HepG2 (cell line): ENCODE measurements around the gene PIKFYVE. TPM values are rescaled to one million over a fixed set of nuclear protein-coding genes. Genes with fewer than 3 reads are reported as not detected.
A peak's percentile ranks its signal among the peaks of the same experiment; 100 is the strongest.

Experiments used
- ARNT ChIP-seq: fragments of 450-650 bp; IDR thresholded peaks from 2 replicates; pipeline ENCODE4 v1.6.1; 2017
- ATF5 ChIP-seq: sonication (generic); formaldehyde crosslinking; IDR thresholded peaks from 2 replicates; pipeline ENCODE4 v1.4.0; 2020; ENCODE audit warnings: mild to moderate bottlenecking, low read depth, missing genetic modification reagents
- FOXP1 ChIP-seq, 2 experiments: fragments of 450-650 bp in 1 of 2; IDR thresholded peaks; 2 replicates each; pipeline ENCODE4 v1.6.1; 2017 to 2018; ENCODE audit warnings: antibody characterized with exemption in 1 of 2
- HNRNPK ChIP-seq: fragments of 200-400 bp; formaldehyde crosslinking; IDR thresholded peaks from 2 replicates; pipeline ENCODE4 v1.6.1; 2018; ENCODE audit warnings: low read length, low read depth, moderate library complexity, mild to moderate bottlenecking; ENCODE audit not compliant: poor library complexity, severe bottlenecking
- KDM3A ChIP-seq: IDR thresholded peaks from 2 replicates; pipeline ENCODE4 v1.6.1; 2018; ENCODE audit warnings: low read depth, missing compliant biosample characterization
- KLF11 ChIP-seq: IDR thresholded peaks from 2 replicates; pipeline ENCODE4 v1.6.1; 2016; ENCODE audit warnings: missing compliant biosample characterization
- MYPOP ChIP-seq: sonication (generic); formaldehyde crosslinking; IDR thresholded peaks from 2 replicates; pipeline ENCODE4 v1.8.1; 2023; ENCODE audit warnings: mild to moderate bottlenecking, moderate library complexity, missing genetic modification reagents
- NR2C2 ChIP-seq: sonication (generic); formaldehyde crosslinking; IDR thresholded peaks from 2 replicates; pipeline ENCODE4 v1.4.0; 2020; ENCODE audit warnings: missing genetic modification reagents, mild to moderate bottlenecking, moderate library complexity, borderline replicate concordance
- RARA ChIP-seq: IDR thresholded peaks from 2 replicates; pipeline ENCODE4 v1.6.1; 2016; ENCODE audit warnings: missing genetic modification reagents, missing compliant biosample characterization
- RORA ChIP-seq: sonication (generic); formaldehyde crosslinking; IDR thresholded peaks from 2 replicates; pipeline ENCODE4 v1.5.0; 2020; ENCODE audit warnings: mild to moderate bottlenecking, missing genetic modification reagents, moderate library complexity
- SNAPC2 ChIP-seq: sonication (generic); formaldehyde crosslinking; IDR thresholded peaks from 2 replicates; pipeline ENCODE4 v1.8.1; 2022; ENCODE audit warnings: mild to moderate bottlenecking, missing genetic modification reagents
- USF2 ChIP-seq, 2 experiments: sonication (generic) in 1 of 2; formaldehyde crosslinking in 1 of 2; IDR thresholded peaks; 2 replicates each; pipeline versions ENCODE4 v1.5.1 to v1.6.1; 2011 to 2020; ENCODE audit warnings: borderline replicate concordance in 1 of 2, low read depth in 1 of 2, low read length in 1 of 2, mild to moderate bottlenecking in 1 of 2, missing genetic modification reagents in 1 of 2, moderate library complexity in 1 of 2
- WIZ ChIP-seq: sonication (generic); formaldehyde crosslinking; IDR thresholded peaks from 2 replicates; pipeline ENCODE4 v1.5.1; 2020; ENCODE audit warnings: mild to moderate bottlenecking, missing genetic modification reagents
- ZHX1 ChIP-seq: sonication (generic); formaldehyde crosslinking; IDR thresholded peaks from 2 replicates; pipeline ENCODE4 v1.8.1; 2022; ENCODE audit warnings: low read depth, mild to moderate bottlenecking, missing genetic modification reagents
- ZIK1 ChIP-seq: sonication (generic); formaldehyde crosslinking; IDR thresholded peaks from 2 replicates; pipeline ENCODE4 v1.5.0; 2020; ENCODE audit warnings: mild to moderate bottlenecking, low read depth, missing genetic modification reagents, borderline replicate concordance
- ZNF333 ChIP-seq: sonication (generic); formaldehyde crosslinking; IDR thresholded peaks from 2 replicates; pipeline ENCODE4 v1.4.0; 2020; ENCODE audit warnings: mild to moderate bottlenecking, missing genetic modification reagents, borderline replicate concordance
- ZNF468 ChIP-seq: sonication (generic); formaldehyde crosslinking; IDR thresholded peaks from 2 replicates; pipeline ENCODE4 v1.8.0; 2022; ENCODE audit warnings: mild to moderate bottlenecking, moderate library complexity, missing genetic modification reagents
- ZNF652 ChIP-seq: IDR thresholded peaks from 2 replicates; pipeline ENCODE4 v1.6.1; 2016; ENCODE audit warnings: low read depth, borderline replicate concordance
- ZNF678 ChIP-seq: sonication (generic); formaldehyde crosslinking; IDR thresholded peaks from 2 replicates; pipeline ENCODE4 v1.4.0; 2020; ENCODE audit warnings: mild to moderate bottlenecking, missing genetic modification reagents
- ZNF746 ChIP-seq: sonication (generic); formaldehyde crosslinking; IDR thresholded peaks from 2 replicates; pipeline ENCODE4 v1.8.0; 2022; ENCODE audit warnings: mild to moderate bottlenecking, missing genetic modification reagents
- ZNF883 ChIP-seq: sonication (generic); formaldehyde crosslinking; IDR thresholded peaks from 2 replicates; pipeline ENCODE4 v1.5.1; 2020; ENCODE audit warnings: mild to moderate bottlenecking, missing genetic modification reagents; ENCODE audit errors: not compliant biosample characterization
- ZSCAN9 ChIP-seq: IDR thresholded peaks from 2 replicates; pipeline ENCODE4 v1.6.1; 2016; ENCODE audit warnings: borderline replicate concordance
- polyA plus RNA-seq, 8 experiments: library from polyadenylated mRNA; depleted of rRNA in 3 of 8; stranded (reverse) in 7 of 8; unstranded in 1 of 8; fragments of >200 nt; fragmentation: Illumina TruSeq in 4 of 8; extraction: Trizol in 4 of 8; gene quantifications; 2 replicates each; pipeline versions ENCODE4 v1.2.1 to v1.2.3, GENCODE V29; 2011 to 2016; ENCODE audit warnings: low read depth in 4 of 8, missing spikeins in 1 of 8, mixed read lengths in 1 of 8; ENCODE audit not compliant: insufficient read depth in 1 of 8
- total RNA-seq, 5 experiments: library from RNA; depleted of rRNA; stranded (reverse); fragments of >200 nt; fragmentation: Illumina TruSeq; extraction: Trizol; gene quantifications; 2 replicates each; pipeline ENCODE4 v1.2.3, GENCODE V29; 2016; ENCODE audit warnings: low read depth in 1 of 5

PIKFYVE gene
- total and polyA plus RNA-seq, 2 of the 13 experiments (the other 11 are each of a cell fraction or from before 2014, with no cell fraction given), result 20.2 to 21.7 TPM

GRCh38 chr2:208265801-208266552 is at the start of gene PIKFYVE (continued):
- TF ChIP-seq MYPOP (no peak; the same call in 1 of the 2 replicates), SNAPC2 (CRISPR knock-in tag) (no peak), ZNF652 (CRISPR knock-in tag) (peak; percentile 73; the same call in 1 of the 2 replicates), ZNF333 (CRISPR knock-in tag) (peak; percentile 41; the same call in 1 of the 2 replicates), RORA (CRISPR knock-in tag) (no peak; the same call in 1 of the 2 replicates), KLF11 (no peak), USF2 (IDR thresholded peaks at IDR 0.05; ENCODE audit: low read depth, low read length) (peak; percentile 17; the same call in 1 of the 2 replicates), USF2 (CRISPR knock-in tag; IDR thresholded peaks at IDR 0.05; ENCODE audit: borderline replicate concordance) (peak; percentile 80), ZSCAN9 (CRISPR knock-in tag) (no peak; the same call in 1 of the 2 replicates), WIZ (CRISPR knock-in tag) (peak; percentile 84), ZNF678 (CRISPR knock-in tag) (no peak; the same call in 1 of the 2 replicates), ZHX1 (CRISPR knock-in tag) (peak; percentile 55; the same call in 1 of the 2 replicates), ATF5 (CRISPR knock-in tag) (0 out of 2 replicates have a peak, but pooled peaks have one; percentile 70), ZNF468 (CRISPR knock-in tag) (no peak), RARA (CRISPR knock-in tag) (peak; percentile 92), NR2C2 (CRISPR knock-in tag) (peak; percentile 96), ARNT (no peak), FOXP1 (IDR thresholded peaks at IDR 0.05) (no peak), FOXP1 (CRISPR knock-in tag; IDR thresholded peaks at IDR 0.05) (peak; percentile 61), KDM3A (peak; percentile 89; the same call in 1 of the 2 replicates), ZNF883 (CRISPR knock-in tag) (peak; percentile 87), HNRNPK (peak; percentile 70), ZIK1 (CRISPR knock-in tag) (peak; percentile 42; the same call in 1 of the 2 replicates), ZNF746 (CRISPR knock-in tag) (peak; percentile 60; the same call in 1 of the 2 replicates)
